HepG2 (cell line): ENCODE results near the gene BANK1. TPM values are rescaled to one million over a fixed set of nuclear protein-coding genes. Genes with fewer than 3 reads are reported as not detected.

Experiments used
- ATAC-seq: fragments of 200-7000 bp; cut with Tn5 transposase; 3 replicates; pipeline ENCODE4 v1.9.1; 2020; ENCODE audit warnings: mild to moderate bottlenecking, moderate library complexity
- BruUV-seq: library from RNA; stranded (reverse); fragments of 400-500 nt; replicated peaks from 2 replicates; lab custom pipeline; 2021; lab: Mats Ljungman, UMichigan
- CTCF ChIA-PET: fragments of 300-600 bp; formaldehyde crosslinking; extraction: SDS; loops from one replicate; lab custom pipeline; 2021; ENCODE audit warnings: low total read pairs, inconsistent platforms, low intra/inter-chr PET ratio; lab: Yijun Ruan, JAX
- POLR2A ChIA-PET: fragments of 350-600 bp; sonication (Branson Sonifier 250); formaldehyde crosslinking; loops from one replicate; lab custom pipeline; 2020; ENCODE audit warnings: antibody characterized with exemption, inconsistent platforms; lab: Yijun Ruan, JAX
- DNase-seq: peaks from one replicate; pipeline ENCODE4 v3.0.0-alpha.2; 2015; ENCODE audit warnings: low spot score
- FAIRE-seq: peaks from 3 replicates; lab custom pipeline; 2011; peaks lifted over from hg19 to GRCh38; lab: Jason Lieb, UNC
- H2AFZ ChIP-seq: one replicate; pipeline ENCODE4 v1.6.1; 2011; ENCODE audit warnings: low read length, inconsistent platforms
- H3K27ac ChIP-seq: fragments of 300-600 bp; 3 replicates; pipeline ENCODE4 v1.8.0; 2011; ENCODE audit warnings: mixed run types, mild to moderate bottlenecking, mixed read lengths, low read length, inconsistent platforms; ENCODE audit not compliant: insufficient read depth; ENCODE audit errors: extremely low read length
- H3K27me3 ChIP-seq, 2 experiments: fragments of 200-600 bp in 1 of 2; 2 replicates in 1 of 2; 3 replicates in 1 of 2; pipeline versions ENCODE4 v1.6.0 to v1.8.0; 2011; ENCODE audit warnings: low read length in 2 of 2, mild to moderate bottlenecking in 2 of 2, moderate library complexity in 2 of 2, inconsistent platforms in 1 of 2; ENCODE audit not compliant: insufficient read depth in 2 of 2, control insufficient read depth in 1 of 2
- H3K36me3 ChIP-seq, 2 experiments: fragments of 200-600 bp in 1 of 2; replicated peaks in 1 of 2; 2 replicates in 1 of 2; 3 replicates in 1 of 2; pipeline versions ENCODE4 v1.5.1 to v1.8.0; 2011; ENCODE audit warnings: low read length in 2 of 2, inconsistent platforms in 1 of 2; ENCODE audit not compliant: insufficient read depth in 2 of 2, control insufficient read depth in 1 of 2
- H3K4me1 ChIP-seq: 2 replicates; pipeline ENCODE4 v1.5.1; 2012; ENCODE audit warnings: low read length, inconsistent platforms; ENCODE audit not compliant: insufficient read depth
- H3K4me2 ChIP-seq: 2 replicates; pipeline ENCODE4 v1.6.0; 2011; ENCODE audit warnings: low read depth, low read length, inconsistent platforms
- H3K4me3 ChIP-seq, 3 experiments: fragments of 200-600 bp in 1 of 3; sonication (generic), shearing (Covaris generic) in 1 of 3; replicated peaks in 1 of 3; 2 replicates each; pipeline ENCODE4 v1.5.1; 2011 to 2016; ENCODE audit warnings: low read length in 3 of 3, inconsistent platforms in 2 of 3, low read depth in 2 of 3, mild to moderate bottlenecking in 2 of 3, control low read depth in 1 of 3, mixed read lengths in 1 of 3; ENCODE audit not compliant: insufficient read depth in 1 of 3
- H3K79me2 ChIP-seq: one replicate; pipeline ENCODE4 v1.6.1; 2011; ENCODE audit warnings: low read length, inconsistent platforms; ENCODE audit not compliant: insufficient read depth
- H3K9ac ChIP-seq: 2 replicates; pipeline ENCODE4 v1.6.0; 2011; ENCODE audit warnings: mild to moderate bottlenecking, low read depth, low read length, inconsistent platforms; ENCODE audit not compliant: insufficient read depth
- H3K9me3 ChIP-seq: 2 replicates; pipeline ENCODE4 v1.5.1; 2012; ENCODE audit warnings: mild to moderate bottlenecking, low read length
- H4K20me1 ChIP-seq: 2 replicates; pipeline ENCODE4 v1.6.0; 2011; ENCODE audit warnings: inconsistent platforms, mild to moderate bottlenecking, low read length, moderate library complexity; ENCODE audit not compliant: insufficient read depth
- HCFC1 ChIP-seq: fragments of 150-350 bp; IDR thresholded peaks from 2 replicates; pipeline ENCODE4 v1.6.1; 2014; ENCODE audit warnings: low read depth, low read length
- PRPF4 ChIP-seq: fragments of 200-400 bp; formaldehyde crosslinking; IDR thresholded peaks from 2 replicates; pipeline ENCODE4 v1.6.1; 2016; ENCODE audit warnings: low read length, low read depth; ENCODE audit not compliant: poor library complexity, severe bottlenecking
- RORA ChIP-seq: sonication (generic); formaldehyde crosslinking; IDR thresholded peaks from 2 replicates; pipeline ENCODE4 v1.5.0; 2020; ENCODE audit warnings: mild to moderate bottlenecking, missing genetic modification reagents, moderate library complexity
- WGBS: methylation state at CpG from one replicate; pipeline ENCODE4 v1.1.6; 2017; ENCODE audit warnings: low lambda C conversion rate; 5-methylcytosine and 5-hydroxymethylcytosine counted together
- in situ Hi-C: cut with HindIII; loops from 2 replicates; pipeline ENCODE4 v1.10.0; 2017; ENCODE audit warnings: low pct_unique_long_range_greater_than_20kb; ENCODE audit not compliant: extremely low pct_ligation_motif_present
- intact Hi-C: fragments of 100-400 bp; cut with micrococcal nuclease; formaldehyde crosslinking; loops from one replicate; pipeline ENCODE4 v1.10.0; 2022; ENCODE audit not compliant: unreplicated experiment
- polyA plus RNA-seq, 8 experiments: library from polyadenylated mRNA; depleted of rRNA in 3 of 8; stranded (reverse) in 7 of 8; unstranded in 1 of 8; fragments of >200 nt; fragmentation: Illumina TruSeq in 4 of 8; extraction: Trizol in 4 of 8; gene quantifications; 2 replicates each; pipeline versions ENCODE4 v1.2.1 to v1.2.3, GENCODE V29; 2011 to 2016; ENCODE audit warnings: low read depth in 4 of 8, missing spikeins in 1 of 8, mixed read lengths in 1 of 8; ENCODE audit not compliant: insufficient read depth in 1 of 8
- total RNA-seq, 5 experiments: library from RNA; depleted of rRNA; stranded (reverse); fragments of >200 nt; fragmentation: Illumina TruSeq; extraction: Trizol; gene quantifications; 2 replicates each; pipeline ENCODE4 v1.2.3, GENCODE V29; 2016; ENCODE audit warnings: low read depth in 1 of 5
- TF ChIP-seq, protein P1 (sequence below): sonication (generic); formaldehyde crosslinking; IDR thresholded peaks from 2 replicates; pipeline ENCODE4 v1.4.0; 2020; ENCODE audit warnings: mild to moderate bottlenecking, missing genetic modification reagents

Gene BANK1
- total and polyA plus RNA-seq, 2 of the 13 experiments (the other 11 are each of a cell fraction or from before 2014, with no cell fraction given): 0.15 TPM; not detected in 1

DNA sequence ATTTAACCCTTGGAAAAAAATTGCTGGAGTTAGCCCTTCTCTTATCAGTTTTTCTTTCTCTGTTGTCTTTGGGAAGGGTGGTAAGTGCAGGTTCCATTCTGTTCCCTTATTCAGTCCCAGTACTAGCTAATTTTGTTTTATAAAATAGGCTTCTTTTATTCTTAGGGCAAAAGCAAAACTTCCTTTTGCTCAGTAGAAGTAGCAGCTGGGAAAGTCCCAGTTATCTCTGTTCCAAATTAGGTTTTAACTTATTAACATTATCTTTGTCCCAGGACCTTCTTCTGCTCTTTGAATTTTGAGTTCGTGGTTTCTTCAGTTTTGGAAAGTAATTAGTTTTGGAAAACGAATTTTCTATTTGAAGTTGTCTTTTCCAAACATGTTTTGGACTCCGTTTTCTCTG is 61.1 kb downstream of the BANK1 start:
- no peaks in the 10 kb centered on the region for H3K4me1 ChIP-seq
- H2AFZ ChIP-seq: no peak overlapping the region
- H3K79me2 ChIP-seq: no peaks in the 10 kb centered on the region
- no peak for ATAC-seq
- ChIA-PET POLR2A (no interaction called here), CTCF (no interaction called here)
- no peak for DNase-seq
- H3K36me3 ChIP-seq: no peaks in the 10 kb centered on the region
- no peaks in the 10 kb centered on the region for H4K20me1 ChIP-seq
- no peak for TF ChIP-seq RORA (CRISPR knock-in tag)
- TF ChIP-seq HCFC1: no peak
- intact Hi-C loops (no loop called here), in situ Hi-C loops (no loop called here)
- WGBS: 3% methylated on average over 3 of the region's 3 CpGs
- no peak overlapping the region for H3K4me3 ChIP-seq
- BruUV-seq: no TSS peak
- no peaks in the 10 kb centered on the region for H3K27me3 ChIP-seq
- no peak overlapping the region for H3K9ac ChIP-seq
- no peak overlapping the region for H3K27ac ChIP-seq
- FAIRE-seq: no peak
- no peak overlapping the region for H3K4me2 ChIP-seq
- H3K9me3 ChIP-seq: no peaks in the 10 kb centered on the region

DNA sequence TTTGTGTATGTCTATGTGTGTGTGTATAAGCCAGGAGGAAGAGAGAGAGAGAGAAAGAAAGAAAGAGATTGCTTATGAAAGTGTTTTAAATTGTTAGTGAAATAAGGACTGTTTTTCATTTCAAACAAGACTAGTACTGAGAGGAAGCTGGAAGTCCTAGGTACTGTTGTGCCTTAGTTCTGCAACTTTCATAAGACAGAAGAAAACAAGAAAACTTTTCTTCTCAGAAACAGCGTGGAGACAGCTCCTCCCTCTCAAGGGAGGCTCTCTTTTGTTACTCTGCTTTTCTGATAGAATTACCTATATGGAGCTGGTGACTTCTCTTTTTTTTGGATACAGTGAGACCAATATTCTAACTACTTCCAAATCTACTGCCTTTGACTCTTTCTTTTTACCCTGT is 62.5 kb downstream of the BANK1 start:
- ATAC-seq (no peak), FAIRE-seq (no peak), DNase-seq (no peak)
- no TSS peak for BruUV-seq
- Histone ChIP-seq H3K4me2 (no peak overlapping the region), H3K4me3 (no peak overlapping the region), H3K27ac (no peak overlapping the region), H3K9ac (no peak overlapping the region), H3K4me1 (no peaks in the 10 kb centered on the region), H3K27me3 (no peaks in the 10 kb centered on the region), H3K36me3 (no peaks in the 10 kb centered on the region), H2AFZ (no peak overlapping the region), H3K9me3 (no peaks in the 10 kb centered on the region), H3K79me2 (no peaks in the 10 kb centered on the region), H4K20me1 (no peaks in the 10 kb centered on the region)
- CTCF ChIA-PET: no interaction called here
- POLR2A ChIA-PET: no interaction called here
- whole genome bisulfite sequencing: 53% methylated on average over 1 of the region's 1 CpG
- TF ChIP-seq, protein P1, sequence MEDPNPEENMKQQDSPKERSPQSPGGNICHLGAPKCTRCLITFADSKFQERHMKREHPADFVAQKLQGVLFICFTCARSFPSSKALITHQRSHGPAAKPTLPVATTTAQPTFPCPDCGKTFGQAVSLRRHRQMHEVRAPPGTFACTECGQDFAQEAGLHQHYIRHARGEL (CRISPR knock-in tag): no peak
- no peak for TF ChIP-seq PRPF4
- intact Hi-C loops (no loop called here), in situ Hi-C loops (no loop called here)
